Spinal cord (tissue), 10 donors: Measurements from ENCODE around the gene IKZF2. TPM values are rescaled to one million over a fixed set of nuclear protein-coding genes. Genes with fewer than 3 reads are reported as not detected.

Source experiments
- DNase-seq, 6 donors: peaks; one replicate each; pipeline versions ENCODE4 v3.0.0 to v3.0.0-alpha.2; 2013 to 2015; ENCODE audit warnings: low spot score in 6 of 6, low read depth in 4 of 6
- H3K27ac ChIP-seq: one replicate; pipeline ENCODE4 v1.5.1; 2013; ENCODE audit warnings: low read depth, low read length, control low read depth
- H3K27me3 ChIP-seq: one replicate; pipeline ENCODE4 v1.6.1; 2013; ENCODE audit warnings: low read length; ENCODE audit not compliant: control insufficient read depth, insufficient read depth
- H3K36me3 ChIP-seq: one replicate; pipeline ENCODE4 v1.6.1; 2013; ENCODE audit warnings: low read length; ENCODE audit not compliant: control insufficient read depth, insufficient read depth
- H3K4me1 ChIP-seq: one replicate; pipeline ENCODE4 v1.6.1; 2013; ENCODE audit warnings: low read length; ENCODE audit not compliant: control insufficient read depth, insufficient read depth
- H3K4me3 ChIP-seq: one replicate; pipeline ENCODE4 v1.5.1; 2013; ENCODE audit warnings: low read depth, low read length, control low read depth
- H3K9me3 ChIP-seq: one replicate; pipeline ENCODE4 v1.6.1; 2013; ENCODE audit warnings: low read length; ENCODE audit not compliant: control insufficient read depth, insufficient read depth
- WGBS: methylation state at CpG from one replicate; pipeline ENCODE4 v1.1.5; 2013; ENCODE audit warnings: missing lambda C conversion rate; ENCODE audit not compliant: insufficient coverage; 5-methylcytosine and 5-hydroxymethylcytosine counted together
- polyA plus RNA-seq, 2 donors: library from polyadenylated mRNA; unstranded; fragments of 120-200 nt; gene quantifications; one replicate each; pipeline ENCODE4 v1.2.1, GENCODE V29; 2013; ENCODE audit not compliant: insufficient read length in 2 of 2
- total RNA-seq, 2 donors: library from RNA; depleted of rRNA in 1 of 2; stranded (reverse); fragments of 120-200 nt in 1 of 2; fragments of >200 nt in 1 of 2; gene quantifications; one replicate each; pipeline versions ENCODE4 v1.2.3 to v1.2.4, GENCODE V29; 2013 to 2014
- donor health status: healthy.

The IKZF2 gene
- total and polyA plus RNA-seq, 4 donors = 5.1 to 18.5 (median 12.2) TPM

DNA sequence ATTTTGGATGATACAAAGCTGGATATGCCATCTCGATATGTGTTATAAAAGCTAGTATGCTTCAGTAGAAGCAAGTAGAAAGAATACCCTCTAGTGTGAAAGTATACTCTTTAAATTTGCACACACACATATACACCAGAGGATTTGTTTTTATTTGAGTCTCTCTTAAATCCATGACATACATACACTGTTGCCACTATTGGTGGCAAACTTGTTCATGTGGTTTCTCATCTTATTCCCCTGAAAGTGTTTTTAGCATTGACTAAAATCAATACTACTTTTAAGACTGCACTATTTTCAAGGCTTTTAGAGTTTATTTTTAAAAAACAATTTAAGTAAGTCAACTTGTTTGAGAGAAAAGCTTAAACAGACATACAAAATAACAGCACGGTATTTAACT is 137.4 kb downstream of the IKZF2 start:
- no peaks in the 10 kb centered on the region for H3K4me1 ChIP-seq
- no peak overlapping the region for H3K4me3 ChIP-seq
- H3K27ac ChIP-seq = no peak overlapping the region
- no peak for DNase-seq
- H3K36me3 ChIP-seq = no peaks in the 10 kb centered on the region
- no CpG with 5 or more reads among the region's 2 CpGs for WGBS
- no peaks in the 10 kb centered on the region for H3K9me3 ChIP-seq
- H3K27me3 ChIP-seq = no peaks in the 10 kb centered on the region

DNA sequence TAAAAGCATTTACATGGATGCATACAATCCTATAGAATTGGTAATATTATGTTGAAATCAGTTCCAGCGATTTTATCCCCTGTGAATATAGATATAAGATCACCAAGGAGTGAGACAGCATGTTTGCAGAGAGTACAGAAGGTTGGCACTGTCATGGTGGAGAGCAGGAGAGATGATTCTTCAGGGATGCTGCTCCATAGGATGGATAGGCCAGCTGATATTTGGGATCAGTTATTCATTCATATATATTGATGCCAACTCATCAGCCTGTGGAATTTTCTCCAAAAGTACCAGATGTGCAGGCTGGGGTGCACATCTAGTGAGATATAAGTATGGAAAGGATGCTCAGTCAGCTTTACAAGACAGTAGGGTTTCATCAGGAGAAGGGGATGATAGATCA is 139.9 kb downstream of the IKZF2 start:
- Histone ChIP-seq H3K9me3 (no peaks in the 10 kb centered on the region), H3K36me3 (no peaks in the 10 kb centered on the region), H3K4me3 (no peak overlapping the region), H3K4me1 (no peaks in the 10 kb centered on the region), H3K27ac (no peak overlapping the region), H3K27me3 (no peaks in the 10 kb centered on the region)
- WGBS = no CpG with 5 or more reads among the region's 1 CpG
- no peak for DNase-seq

DNA sequence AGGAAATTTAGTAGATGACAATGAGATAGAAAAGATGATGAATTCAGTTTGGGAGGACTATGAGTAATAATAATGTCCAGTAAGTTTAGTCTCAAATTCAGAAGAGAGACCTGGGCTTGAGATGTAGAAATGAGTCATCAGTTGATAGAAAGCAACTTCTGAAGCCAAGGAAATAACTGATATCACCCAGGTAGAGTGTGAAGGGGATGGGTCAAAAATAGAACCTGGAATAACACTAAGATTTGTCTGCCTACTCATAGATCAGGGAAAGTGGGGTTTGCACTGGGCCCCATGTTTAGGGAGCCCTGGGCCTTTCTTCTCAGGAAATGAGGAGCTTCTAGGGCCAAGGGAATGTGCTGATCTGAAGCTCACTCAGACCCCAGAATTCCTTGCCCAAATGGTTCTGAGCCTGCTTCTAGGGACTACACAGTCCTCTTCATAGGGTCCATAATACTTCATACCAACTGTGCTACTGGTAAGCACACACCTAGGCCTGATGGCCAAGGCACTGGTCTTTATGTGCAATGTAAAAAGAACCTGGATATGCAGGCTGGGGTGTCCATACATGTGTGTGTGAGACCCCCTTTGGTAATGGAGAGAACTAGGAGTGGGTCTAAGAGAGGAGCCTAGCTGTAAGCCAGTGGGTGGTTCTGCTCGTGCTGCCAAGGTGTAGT is 141.2 kb downstream of the IKZF2 start:
- no peak for DNase-seq
- no peak overlapping the region for H3K27ac ChIP-seq
- H3K4me1 ChIP-seq = no peaks in the 10 kb centered on the region
- no peaks in the 10 kb centered on the region for H3K36me3 ChIP-seq
- H3K27me3 ChIP-seq = no peaks in the 10 kb centered on the region
- WGBS = no CpG with 5 or more reads among the region's 1 CpG
- H3K9me3 ChIP-seq = no peaks in the 10 kb centered on the region
- no peak overlapping the region for H3K4me3 ChIP-seq

DNA sequence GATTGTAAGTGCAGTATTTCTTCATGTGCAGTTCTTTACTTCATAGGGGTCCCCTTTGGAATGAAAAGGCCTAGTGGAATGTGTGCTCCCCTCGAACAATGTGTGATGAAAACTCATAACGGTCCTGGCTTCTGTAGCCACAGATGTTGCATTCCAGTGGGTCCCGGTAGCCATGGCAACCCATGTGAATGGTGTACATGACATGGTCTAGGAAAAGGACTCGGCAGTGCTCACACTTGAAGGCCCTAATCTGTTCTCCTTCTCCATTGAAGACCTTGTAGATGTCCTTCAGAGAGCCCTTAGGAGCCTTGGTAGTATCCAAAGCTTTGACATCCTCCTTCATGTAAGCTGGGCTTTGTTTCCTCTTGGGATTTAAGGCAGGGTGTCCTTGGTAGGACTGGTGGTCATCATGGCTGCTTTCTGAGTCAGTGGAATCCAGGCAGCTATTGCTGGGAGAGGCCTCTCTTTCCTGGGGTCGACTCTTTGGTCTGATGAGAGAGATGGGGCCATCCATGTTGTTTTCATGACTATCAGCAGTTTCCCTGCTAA is 144.0 kb downstream of the IKZF2 start:
- H3K36me3 ChIP-seq = no peaks in the 10 kb centered on the region
- no peak overlapping the region for H3K27ac ChIP-seq
- no peak overlapping the region for H3K4me3 ChIP-seq
- H3K9me3 ChIP-seq = no peaks in the 10 kb centered on the region
- no peaks in the 10 kb centered on the region for H3K4me1 ChIP-seq
- WGBS = 71% methylated on average over 5 of the region's 5 CpGs
- no peaks in the 10 kb centered on the region for H3K27me3 ChIP-seq
- no peak for DNase-seq

- no CpG with 5 or more reads among the region's 5 CpGs for WGBS
- Histone ChIP-seq H3K27me3 (no peaks in the 10 kb centered on the region), H3K9me3 (no peaks in the 10 kb centered on the region), H3K4me3 (no peak overlapping the region), H3K36me3 (no peaks in the 10 kb centered on the region), H3K4me1 (no peaks in the 10 kb centered on the region), H3K27ac (no peak overlapping the region)
- DNase-seq = no peak
Observed at GRCh38 chr2:213004197-213004821, 147.1 kb downstream of the IKZF2 start.

DNA sequence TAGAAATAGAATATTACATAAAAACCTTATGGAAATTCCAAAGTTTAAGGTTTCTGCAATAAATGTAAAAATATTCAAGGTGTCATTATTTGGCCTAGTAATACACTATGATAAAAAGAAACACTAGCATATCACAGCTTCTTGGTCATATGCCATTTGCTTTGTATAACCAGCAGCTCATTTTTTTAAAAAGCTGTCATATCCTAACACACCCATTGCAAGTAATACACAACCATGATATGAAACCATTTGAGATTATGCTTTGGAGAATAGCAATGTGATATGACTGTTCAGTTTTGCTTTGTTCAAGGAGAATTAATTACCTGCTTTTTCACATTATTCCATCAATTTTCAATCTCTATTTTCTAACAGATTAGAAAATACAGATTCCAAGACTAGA is 149.0 kb downstream of the IKZF2 start:
- H3K9me3 ChIP-seq = no peaks in the 10 kb centered on the region
- H3K27me3 ChIP-seq = no peaks in the 10 kb centered on the region
- H3K36me3 ChIP-seq = no peaks in the 10 kb centered on the region
- no peaks in the 10 kb centered on the region for H3K4me1 ChIP-seq
- no peak overlapping the region for H3K27ac ChIP-seq
- no peak for DNase-seq
- no peak overlapping the region for H3K4me3 ChIP-seq

- no peak overlapping the region for H3K27ac ChIP-seq
- H3K4me3 ChIP-seq = no peak overlapping the region
- no CpG with 5 or more reads among the region's 3 CpGs for WGBS
- H3K27me3 ChIP-seq = no peaks in the 10 kb centered on the region
- no peaks in the 10 kb centered on the region for H3K9me3 ChIP-seq
- no peaks in the 10 kb centered on the region for H3K36me3 ChIP-seq
- DNase-seq = no peak
- no peaks in the 10 kb centered on the region for H3K4me1 ChIP-seq
Observed at GRCh38 chr2:213001297-213001910, 150.0 kb downstream of the IKZF2 start.

DNA sequence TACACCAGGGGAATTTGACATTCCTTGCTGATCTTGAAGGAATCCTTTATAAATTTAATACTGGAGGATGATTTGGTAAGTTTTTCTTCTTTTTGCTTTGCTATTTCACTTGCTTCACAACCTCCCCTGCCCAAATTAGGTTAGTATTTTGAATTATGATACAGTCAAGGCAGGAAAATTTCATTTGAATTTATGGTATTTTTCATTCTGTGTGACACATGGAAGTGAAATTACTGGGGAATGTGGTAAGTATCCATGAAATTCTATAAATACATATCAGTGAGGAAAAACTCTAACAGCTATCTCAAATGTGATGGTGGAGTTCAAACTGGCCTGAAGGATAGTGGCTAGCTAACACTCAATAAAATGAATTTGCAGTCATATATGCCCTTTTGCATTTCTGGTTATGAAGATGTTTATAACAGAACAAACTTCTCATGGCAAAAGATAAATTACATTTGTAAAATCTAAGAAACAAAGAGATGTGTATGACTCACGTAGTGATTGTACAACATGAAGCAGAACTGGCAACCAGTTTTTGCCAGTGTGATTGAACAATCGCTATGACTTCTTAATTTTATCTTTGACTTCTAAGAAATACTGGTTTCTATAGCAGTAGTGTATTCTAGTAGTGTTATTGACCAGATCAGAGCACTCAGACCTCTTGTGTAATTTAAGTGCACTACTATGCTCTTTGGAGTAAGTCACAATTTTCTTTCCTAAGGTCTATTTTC is 152.6 kb downstream of the IKZF2 start:
- Histone ChIP-seq H3K9me3 (no peaks in the 10 kb centered on the region), H3K36me3 (no peaks in the 10 kb centered on the region), H3K27me3 (no peaks in the 10 kb centered on the region), H3K27ac (no peak overlapping the region), H3K4me1 (no peaks in the 10 kb centered on the region), H3K4me3 (no peak overlapping the region)
- DNase-seq = no peak
- no CpG with 5 or more reads among the region's 2 CpGs for WGBS

DNA sequence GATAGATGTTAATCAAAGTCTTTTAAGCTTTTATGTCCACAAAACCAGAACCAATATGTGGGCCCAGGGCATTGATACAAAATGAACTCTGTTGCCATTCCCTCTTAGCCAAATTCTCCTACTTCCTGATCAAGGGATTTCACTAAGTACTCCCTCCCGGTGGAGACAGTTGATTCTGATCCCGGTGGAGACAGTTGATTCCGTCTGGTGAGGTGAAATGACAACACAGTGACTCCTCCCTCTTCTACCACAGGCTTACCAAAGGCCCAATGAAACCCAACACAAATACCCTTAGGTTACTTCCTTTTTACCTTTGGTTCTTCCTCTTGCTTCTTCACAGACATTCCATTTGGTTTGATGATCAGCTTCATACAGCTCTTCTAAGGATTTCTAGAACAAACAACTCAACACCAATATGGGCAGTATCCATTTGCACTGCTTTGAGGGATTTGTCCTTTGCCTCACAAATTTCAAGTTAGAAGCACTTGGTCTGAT is 153.8 kb downstream of the IKZF2 start:
- Histone ChIP-seq H3K36me3 (no peaks in the 10 kb centered on the region), H3K9me3 (no peaks in the 10 kb centered on the region), H3K27ac (no peak overlapping the region), H3K27me3 (no peaks in the 10 kb centered on the region), H3K4me1 (no peaks in the 10 kb centered on the region), H3K4me3 (no peak overlapping the region)
- no peak for DNase-seq
- WGBS = 71% methylated on average over 2 of the region's 3 CpGs
